GM06990 (cell line): ENCODE measurements around the gene BACH1.

Experiments
- DNase-seq: peaks from one replicate; pipeline ENCODE4 v3.0.0-alpha.2; 2011; ENCODE audit not compliant: insufficient read length; ENCODE audit errors: extremely low read depth
- H3K27me3 ChIP-seq: replicated peaks from 2 replicates; pipeline ENCODE4 v1.6.0; 2011; ENCODE audit warnings: low read length; ENCODE audit not compliant: control insufficient read depth, insufficient read depth
- H3K36me3 ChIP-seq: 2 replicates; pipeline ENCODE4 v1.5.1; 2011; ENCODE audit warnings: low read length; ENCODE audit not compliant: control insufficient read depth, insufficient read depth
- H3K4me3 ChIP-seq: replicated peaks from 2 replicates; pipeline ENCODE4 v1.5.1; 2011; ENCODE audit warnings: low read depth, mild to moderate bottlenecking, control low read depth, low read length
- TF ChIP-seq, protein P1 (sequence below): IDR thresholded peaks from 2 replicates; pipeline ENCODE4 v1.5.1; 2011; ENCODE audit warnings: low read length, control low read depth, mild to moderate bottlenecking, inconsistent platforms; ENCODE audit not compliant: insufficient read depth, poor library complexity, severe bottlenecking

Gene BACH1

GRCh38 chr21:29367335-29367734 is 68.6 kb downstream of the BACH1 start:
- Histone ChIP-seq H3K27me3 (no peaks in the 10 kb centered on the region), H3K4me3 (no peak overlapping the region), H3K36me3 (peaks cover 2% of the 10 kb centered on the region; the same call in 1 of the 2 replicates)
- no peak for DNase-seq
- TF ChIP-seq, protein P1, sequence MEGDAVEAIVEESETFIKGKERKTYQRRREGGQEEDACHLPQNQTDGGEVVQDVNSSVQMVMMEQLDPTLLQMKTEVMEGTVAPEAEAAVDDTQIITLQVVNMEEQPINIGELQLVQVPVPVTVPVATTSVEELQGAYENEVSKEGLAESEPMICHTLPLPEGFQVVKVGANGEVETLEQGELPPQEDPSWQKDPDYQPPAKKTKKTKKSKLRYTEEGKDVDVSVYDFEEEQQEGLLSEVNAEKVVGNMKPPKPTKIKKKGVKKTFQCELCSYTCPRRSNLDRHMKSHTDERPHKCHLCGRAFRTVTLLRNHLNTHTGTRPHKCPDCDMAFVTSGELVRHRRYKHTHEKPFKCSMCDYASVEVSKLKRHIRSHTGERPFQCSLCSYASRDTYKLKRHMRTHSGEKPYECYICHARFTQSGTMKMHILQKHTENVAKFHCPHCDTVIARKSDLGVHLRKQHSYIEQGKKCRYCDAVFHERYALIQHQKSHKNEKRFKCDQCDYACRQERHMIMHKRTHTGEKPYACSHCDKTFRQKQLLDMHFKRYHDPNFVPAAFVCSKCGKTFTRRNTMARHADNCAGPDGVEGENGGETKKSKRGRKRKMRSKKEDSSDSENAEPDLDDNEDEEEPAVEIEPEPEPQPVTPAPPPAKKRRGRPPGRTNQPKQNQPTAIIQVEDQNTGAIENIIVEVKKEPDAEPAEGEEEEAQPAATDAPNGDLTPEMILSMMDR, result no peak

DNA sequence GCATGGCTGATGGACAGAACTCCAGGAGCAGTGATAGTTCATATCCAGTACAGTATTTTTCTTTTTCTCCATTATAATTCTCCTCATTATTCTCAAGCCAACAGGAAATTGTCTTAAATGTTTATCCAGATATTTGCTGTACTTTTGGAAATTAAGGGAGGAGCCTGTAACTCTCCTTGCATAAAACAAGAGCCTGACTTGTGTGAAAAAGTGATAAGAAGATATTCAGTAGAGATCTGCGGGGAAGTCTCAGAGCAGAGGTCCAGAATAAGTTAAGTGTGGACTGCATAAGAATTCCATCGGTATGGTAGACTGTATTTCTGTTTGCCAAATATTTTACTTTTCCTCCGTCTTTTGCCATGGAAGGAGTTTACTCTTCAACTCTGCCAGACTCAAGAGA is 70.2 kb downstream of the BACH1 start:
- Histone ChIP-seq H3K36me3 (0 out of 2 replicates have a peak, but pooled peaks cover 2% of the 10 kb centered on the region), H3K27me3 (no peaks in the 10 kb centered on the region), H3K4me3 (no peak overlapping the region)
- TF ChIP-seq, protein P1, result no peak
- DNase-seq, result no peak

- no peak for DNase-seq
- H3K36me3 ChIP-seq, result 0 out of 2 replicates have a peak, but pooled peaks cover 2% of the 10 kb centered on the region
- TF ChIP-seq, protein P1, result no peak
- H3K27me3 ChIP-seq, result no peaks in the 10 kb centered on the region
- no peak overlapping the region for H3K4me3 ChIP-seq
These were observed 72.7 kb downstream of the BACH1 start for GRCh38 chr21:29371464-29371863.

DNA sequence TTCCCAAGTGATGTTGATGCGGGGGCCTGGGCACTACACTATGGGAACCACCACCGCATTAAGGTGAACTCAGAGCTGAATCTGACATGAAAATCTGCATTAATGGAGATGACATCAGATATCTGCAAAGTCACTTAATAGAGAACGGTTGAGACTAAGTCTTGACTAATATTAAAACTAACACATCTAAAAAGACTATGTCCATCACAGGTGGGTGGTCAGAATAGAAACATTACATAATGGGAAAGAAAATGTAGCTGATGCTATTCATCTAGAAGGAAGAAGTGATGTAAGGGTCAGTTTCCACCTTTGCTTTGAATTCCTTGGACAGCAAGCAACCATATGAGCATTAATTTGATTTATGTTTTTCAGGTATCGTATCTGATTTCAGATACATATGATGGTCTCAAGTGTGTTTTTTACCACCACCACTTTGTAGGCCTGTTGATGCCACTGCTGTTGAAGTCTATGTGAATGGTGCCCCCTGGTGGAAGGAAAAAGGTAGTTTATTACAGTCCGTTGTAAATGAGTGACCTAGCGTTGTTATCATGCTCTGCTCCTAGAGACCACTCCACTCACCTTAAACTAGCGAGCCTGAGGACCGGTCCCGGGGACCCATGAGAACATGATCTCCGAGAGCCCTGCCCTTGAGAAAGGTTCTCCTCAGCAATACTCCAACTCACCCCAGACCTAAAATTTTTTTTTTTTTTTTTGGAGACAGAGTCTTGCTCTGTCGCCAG is 73.5 kb downstream of the BACH1 start:
- TF ChIP-seq, protein P1, result peak; percentile 63
- peak; percentile 44 for DNase-seq
- 0 out of 2 replicates have a peak, but pooled peaks cover 2% of the 10 kb centered on the region for H3K36me3 ChIP-seq

GRCh38 chr21:29374481-29374880 is 75.8 kb downstream of the BACH1 start:
- TF ChIP-seq, protein P1, result no peak
- no peaks in the 10 kb centered on the region for H3K27me3 ChIP-seq
- 0 out of 2 replicates have a peak, but pooled peaks cover 2% of the 10 kb centered on the region for H3K36me3 ChIP-seq
- H3K4me3 ChIP-seq, result no peak overlapping the region
- DNase-seq, result no peak

More for the DNA sequence above, 73.5 kb downstream of the BACH1 start:
- Histone ChIP-seq H3K27me3 (no peaks in the 10 kb centered on the region), H3K4me3 (no peak overlapping the region)
